ENCODE results near the gene PM20D1. TPM values are rescaled to one million over a fixed set of nuclear protein-coding genes. Genes with fewer than 3 reads are reported as not detected.

PM20D1 gene
- total RNA-seq, 1 experiment from 2014 or later: 0.37 TPM

DNA sequence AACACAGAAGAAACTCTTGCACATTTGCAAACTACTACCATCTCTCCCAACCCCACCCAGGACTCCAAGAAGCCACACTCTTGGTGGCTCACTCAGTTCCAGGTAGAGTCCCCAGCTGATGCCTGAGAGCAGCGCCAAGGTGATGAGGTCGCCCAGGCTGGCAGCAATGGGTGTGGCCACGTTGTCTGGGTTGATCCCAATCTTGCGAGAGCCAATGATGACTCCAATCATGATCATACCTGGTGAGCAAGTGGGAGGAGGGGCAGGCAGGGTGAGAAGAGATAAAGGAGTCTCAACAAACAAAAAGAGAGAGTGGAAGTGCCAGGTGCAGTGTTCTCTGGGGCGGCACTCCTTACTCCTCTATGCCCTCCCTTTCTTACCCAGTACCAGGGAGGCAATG is 51.4 kb downstream of the PM20D1 start (continued):
- TF ChIP-seq, protein P1, sequence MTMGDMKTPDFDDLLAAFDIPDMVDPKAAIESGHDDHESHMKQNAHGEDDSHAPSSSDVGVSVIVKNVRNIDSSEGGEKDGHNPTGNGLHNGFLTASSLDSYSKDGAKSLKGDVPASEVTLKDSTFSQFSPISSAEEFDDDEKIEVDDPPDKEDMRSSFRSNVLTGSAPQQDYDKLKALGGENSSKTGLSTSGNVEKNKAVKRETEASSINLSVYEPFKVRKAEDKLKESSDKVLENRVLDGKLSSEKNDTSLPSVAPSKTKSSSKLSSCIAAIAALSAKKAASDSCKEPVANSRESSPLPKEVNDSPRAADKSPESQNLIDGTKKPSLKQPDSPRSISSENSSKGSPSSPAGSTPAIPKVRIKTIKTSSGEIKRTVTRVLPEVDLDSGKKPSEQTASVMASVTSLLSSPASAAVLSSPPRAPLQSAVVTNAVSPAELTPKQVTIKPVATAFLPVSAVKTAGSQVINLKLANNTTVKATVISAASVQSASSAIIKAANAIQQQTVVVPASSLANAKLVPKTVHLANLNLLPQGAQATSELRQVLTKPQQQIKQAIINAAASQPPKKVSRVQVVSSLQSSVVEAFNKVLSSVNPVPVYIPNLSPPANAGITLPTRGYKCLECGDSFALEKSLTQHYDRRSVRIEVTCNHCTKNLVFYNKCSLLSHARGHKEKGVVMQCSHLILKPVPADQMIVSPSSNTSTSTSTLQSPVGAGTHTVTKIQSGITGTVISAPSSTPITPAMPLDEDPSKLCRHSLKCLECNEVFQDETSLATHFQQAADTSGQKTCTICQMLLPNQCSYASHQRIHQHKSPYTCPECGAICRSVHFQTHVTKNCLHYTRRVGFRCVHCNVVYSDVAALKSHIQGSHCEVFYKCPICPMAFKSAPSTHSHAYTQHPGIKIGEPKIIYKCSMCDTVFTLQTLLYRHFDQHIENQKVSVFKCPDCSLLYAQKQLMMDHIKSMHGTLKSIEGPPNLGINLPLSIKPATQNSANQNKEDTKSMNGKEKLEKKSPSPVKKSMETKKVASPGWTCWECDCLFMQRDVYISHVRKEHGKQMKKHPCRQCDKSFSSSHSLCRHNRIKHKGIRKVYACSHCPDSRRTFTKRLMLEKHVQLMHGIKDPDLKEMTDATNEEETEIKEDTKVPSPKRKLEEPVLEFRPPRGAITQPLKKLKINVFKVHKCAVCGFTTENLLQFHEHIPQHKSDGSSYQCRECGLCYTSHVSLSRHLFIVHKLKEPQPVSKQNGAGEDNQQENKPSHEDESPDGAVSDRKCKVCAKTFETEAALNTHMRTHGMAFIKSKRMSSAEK (CRISPR knock-in tag; IDR thresholded peaks at IDR 0.05; ENCODE audit: borderline replicate concordance): no peak
- TF ChIP-seq, protein P2, sequence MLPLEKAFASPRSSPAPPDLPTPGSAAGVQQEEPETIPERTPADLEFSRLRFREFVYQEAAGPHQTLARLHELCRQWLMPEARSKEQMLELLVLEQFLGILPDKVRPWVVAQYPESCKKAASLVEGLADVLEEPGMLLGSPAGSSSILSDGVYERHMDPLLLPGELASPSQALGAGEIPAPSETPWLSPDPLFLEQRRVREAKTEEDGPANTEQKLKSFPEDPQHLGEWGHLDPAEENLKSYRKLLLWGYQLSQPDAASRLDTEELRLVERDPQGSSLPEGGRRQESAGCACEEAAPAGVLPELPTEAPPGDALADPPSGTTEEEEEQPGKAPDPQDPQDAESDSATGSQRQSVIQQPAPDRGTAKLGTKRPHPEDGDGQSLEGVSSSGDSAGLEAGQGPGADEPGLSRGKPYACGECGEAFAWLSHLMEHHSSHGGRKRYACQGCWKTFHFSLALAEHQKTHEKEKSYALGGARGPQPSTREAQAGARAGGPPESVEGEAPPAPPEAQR (CRISPR knock-in tag; IDR thresholded peaks at IDR 0.05): no peak

DNA sequence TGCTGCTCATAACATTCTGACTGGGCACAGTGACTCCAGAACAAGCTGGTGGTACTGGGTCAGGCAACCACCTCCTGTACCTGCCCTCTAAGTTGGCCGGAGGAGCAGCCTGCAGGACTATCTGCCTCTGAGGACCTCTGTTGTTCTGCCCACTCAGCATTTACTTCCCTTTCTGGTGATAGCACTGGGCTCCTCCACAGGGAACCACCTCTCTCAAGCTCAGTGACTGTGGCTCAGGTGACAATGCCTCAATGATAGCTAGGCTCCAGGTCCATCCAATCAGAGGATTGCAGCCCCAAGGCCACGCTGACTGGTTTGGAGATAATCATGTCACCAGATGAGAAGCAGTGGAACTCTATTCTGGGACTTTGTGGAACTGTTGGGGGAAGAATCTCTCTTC is 52.8 kb downstream of the PM20D1 start:
- no peak for DNase-seq (ENCODE audit: low spot score)
- no peaks in the 10 kb centered on the region for H3K27me3 Mint-ChIP-seq (ENCODE audit: low read depth)
- H3K4me1 Mint-ChIP-seq: 0 out of 2 replicates have a peak, but pooled peaks cover 6% of the 10 kb centered on the region
- H3K36me3 Mint-ChIP-seq: peaks cover 41% of the 10 kb centered on the region
- no peak overlapping the region for H3K27ac Mint-ChIP-seq
- no peak overlapping the region for H3K4me3 Mint-ChIP-seq
- ATAC-seq: no peak
- POLR2A ChIA-PET: no interaction called here
- H3K9me3 Mint-ChIP-seq: no peaks in the 10 kb centered on the region
- TF ChIP-seq GABPB1 (CRISPR knock-in tag; IDR thresholded peaks at IDR 0.05) (no peak), NFATC4 (CRISPR knock-in tag; IDR thresholded peaks at IDR 0.05) (no peak), ZNF317 (CRISPR knock-in tag; IDR thresholded peaks at IDR 0.05; ENCODE audit: borderline replicate concordance, low read depth) (no peak), ZNF138 (CRISPR knock-in tag; conservative IDR thresholded peaks at IDR 0.05) (no peak), RELA (CRISPR knock-in tag; IDR thresholded peaks at IDR 0.05; ENCODE audit: borderline replicate concordance) (no peak), EMX1 (CRISPR knock-in tag; IDR thresholded peaks at IDR 0.05) (no peak), MXD4 (CRISPR knock-in tag; IDR thresholded peaks at IDR 0.05; ENCODE audit: borderline replicate concordance) (no peak)
- TF ChIP-seq, protein P3, sequence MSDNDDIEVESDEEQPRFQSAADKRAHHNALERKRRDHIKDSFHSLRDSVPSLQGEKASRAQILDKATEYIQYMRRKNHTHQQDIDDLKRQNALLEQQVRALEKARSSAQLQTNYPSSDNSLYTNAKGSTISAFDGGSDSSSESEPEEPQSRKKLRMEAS (CRISPR knock-in tag; IDR thresholded peaks at IDR 0.05): no peak
- CTCF ChIA-PET: interaction anchor here (0.6 kb wide), 1 partner anchor 34 kb away, joined by 3 read pairs; no protein-coding TSS in a partner anchor

DNA sequence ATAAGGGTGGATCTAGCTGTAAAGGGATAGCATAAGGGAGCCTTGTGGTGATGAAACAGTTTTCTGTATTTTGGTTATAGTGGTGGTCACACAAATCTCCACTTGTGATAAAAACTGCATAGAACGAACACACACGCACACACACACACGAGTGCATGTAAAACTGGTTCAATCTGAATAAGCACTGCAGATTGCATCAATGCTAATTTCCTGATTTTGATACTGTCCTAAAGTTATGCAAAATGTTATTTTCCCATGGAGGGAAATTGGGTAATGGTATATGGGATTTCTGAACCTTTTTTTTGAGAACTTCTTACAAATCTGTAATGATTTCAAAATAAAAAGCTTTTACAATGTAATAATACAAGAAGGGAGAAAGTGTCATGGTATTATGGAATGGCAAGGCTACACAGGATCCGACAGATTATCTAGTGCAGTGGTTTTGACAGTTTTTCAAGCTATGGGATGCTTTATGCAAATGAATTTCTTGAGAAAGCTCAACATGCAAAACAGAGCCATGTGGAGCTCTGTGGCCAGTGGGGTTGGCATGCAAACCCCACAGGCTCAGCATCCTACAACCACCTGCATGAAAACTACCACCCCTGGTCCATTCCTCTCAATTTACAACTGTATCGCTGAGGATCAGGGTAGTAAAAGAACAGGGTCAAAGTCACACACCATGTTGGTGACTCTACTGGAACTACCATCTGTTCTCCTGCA is 55.8 kb downstream of the PM20D1 start:
- no peak for ATAC-seq
- Mint-ChIP-seq H3K9me3 (no peaks in the 10 kb centered on the region), H3K4me3 (no peak overlapping the region), H3K4me1 (0 out of 2 replicates have a peak, but pooled peaks cover 6% of the 10 kb centered on the region), H3K36me3 (peaks cover 51% of the 10 kb centered on the region), H3K27ac (no peak overlapping the region), H3K27me3 (ENCODE audit: low read depth) (no peaks in the 10 kb centered on the region)
- no peak for DNase-seq (ENCODE audit: low spot score)
- TF ChIP-seq ELF4 (CRISPR knock-in tag; IDR thresholded peaks at IDR 0.05; ENCODE audit: low read depth) (no peak), ETV6 (CRISPR knock-in tag; IDR thresholded peaks at IDR 0.05) (no peak), ZNF138 (CRISPR knock-in tag; conservative IDR thresholded peaks at IDR 0.05) (no peak), GRHL2 (CRISPR knock-in tag; IDR thresholded peaks at IDR 0.05; ENCODE audit: insufficient replicate concordance, severe bottlenecking) (no peak), NR3C1 (CRISPR knock-in tag; conservative IDR thresholded peaks at IDR 0.05; ENCODE audit: low read depth) (no peak)
- TF ChIP-seq, protein P4, sequence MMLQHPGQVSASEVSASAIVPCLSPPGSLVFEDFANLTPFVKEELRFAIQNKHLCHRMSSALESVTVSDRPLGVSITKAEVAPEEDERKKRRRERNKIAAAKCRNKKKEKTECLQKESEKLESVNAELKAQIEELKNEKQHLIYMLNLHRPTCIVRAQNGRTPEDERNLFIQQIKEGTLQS (CRISPR knock-in tag; conservative IDR thresholded peaks at IDR 0.05): no peak
- TF ChIP-seq, protein P5, sequence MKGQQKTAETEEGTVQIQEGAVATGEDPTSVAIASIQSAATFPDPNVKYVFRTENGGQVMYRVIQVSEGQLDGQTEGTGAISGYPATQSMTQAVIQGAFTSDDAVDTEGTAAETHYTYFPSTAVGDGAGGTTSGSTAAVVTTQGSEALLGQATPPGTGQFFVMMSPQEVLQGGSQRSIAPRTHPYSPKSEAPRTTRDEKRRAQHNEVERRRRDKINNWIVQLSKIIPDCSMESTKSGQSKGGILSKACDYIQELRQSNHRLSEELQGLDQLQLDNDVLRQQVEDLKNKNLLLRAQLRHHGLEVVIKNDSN (CRISPR knock-in tag; IDR thresholded peaks at IDR 0.05): no peak
- POLR2A ChIA-PET: no interaction called here
- CTCF ChIA-PET: interaction anchor here (3.5 kb wide), 1 partner anchor 183 kb away, joined by 124 read pairs; no protein-coding TSS in a partner anchor

Data from WTC11 (cell line).